Stomach smooth muscle (tissue), 2 donors: Measurements from ENCODE around the gene NOTCH2.
A peak's percentile ranks its signal among the peaks of the same experiment; 100 is the strongest.

Experiments used
- H3K27ac ChIP-seq: one replicate; pipeline ENCODE4 v1.7.0; 2013; ENCODE audit warnings: mild to moderate bottlenecking, low read length, inconsistent platforms
- H3K27me3 ChIP-seq, 2 donors: one replicate each; pipeline ENCODE4 v1.7.0; 2013; ENCODE audit warnings: low read length in 2 of 2; ENCODE audit not compliant: insufficient read depth in 2 of 2, control insufficient read depth in 1 of 2
- H3K36me3 ChIP-seq, 2 donors: one replicate each; pipeline ENCODE4 v1.7.0; 2013; ENCODE audit warnings: low read length in 2 of 2; ENCODE audit not compliant: control insufficient read depth in 2 of 2, insufficient read depth in 2 of 2
- H3K4me1 ChIP-seq: one replicate; pipeline ENCODE4 v1.7.0; 2013; ENCODE audit warnings: low read length; ENCODE audit not compliant: control insufficient read depth, insufficient read depth
- H3K4me3 ChIP-seq, 2 donors: one replicate each; pipeline ENCODE4 v1.7.0; 2013; ENCODE audit warnings: low read length in 2 of 2
- H3K9ac ChIP-seq, 2 donors: one replicate each; pipeline ENCODE4 v1.7.0; 2013; ENCODE audit warnings: low read length in 2 of 2, mild to moderate bottlenecking in 1 of 2
- H3K9me3 ChIP-seq, 2 donors: one replicate each; pipeline ENCODE4 v1.7.0; 2013; ENCODE audit warnings: low read length in 2 of 2; ENCODE audit not compliant: control insufficient read depth in 2 of 2
- donor health status: healthy.
- donor health status: Pancreatic carcinoma.

The NOTCH2 gene

GRCh38 chr1:119974013-119974412 lies 95.4 kb downstream of the NOTCH2 start:
- no peaks in the 10 kb centered on the region for H3K27me3 ChIP-seq
- H3K4me3 ChIP-seq = no peak overlapping the region
- H3K4me1 ChIP-seq = no peaks in the 10 kb centered on the region
- no peaks in the 10 kb centered on the region for H3K9me3 ChIP-seq
- H3K27ac ChIP-seq = no peak overlapping the region
- no peak overlapping the region for H3K9ac ChIP-seq
- peaks cover 7 to 12% of the 10 kb centered on the region in 2 donors for H3K36me3 ChIP-seq

- Histone ChIP-seq H3K4me1 (no peaks in the 10 kb centered on the region), H3K36me3 (peaks cover 12 to 22% of the 10 kb centered on the region in 2 donors)
Measured at GRCh38 chr1:119971710-119972570, 97.5 kb downstream of the NOTCH2 start.

GRCh38 chr1:119968601-119969000 lies 100.9 kb downstream of the NOTCH2 start:
- H3K4me1 ChIP-seq = peaks cover 6% of the 10 kb centered on the region

More at GRCh38 chr1:119971710-119972570, 97.5 kb downstream of the NOTCH2 start:
- Histone ChIP-seq H3K27ac (no peak overlapping the region), H3K27me3 (no peaks in the 10 kb centered on the region), H3K4me3 (no peak overlapping the region), H3K9me3 (no peaks in the 10 kb centered on the region), H3K9ac (no peak overlapping the region)

GRCh38 chr1:119968068-119968492 lies 101.4 kb downstream of the NOTCH2 start:
- no peak overlapping the region for H3K9ac ChIP-seq
- no peak overlapping the region for H3K27ac ChIP-seq
- H3K4me1 ChIP-seq = peaks cover 6% of the 10 kb centered on the region
- peaks cover 21 to 41% of the 10 kb centered on the region in 2 donors for H3K36me3 ChIP-seq
- H3K27me3 ChIP-seq = no peaks in the 10 kb centered on the region
- no peak overlapping the region for H3K4me3 ChIP-seq
- H3K9me3 ChIP-seq = no peaks in the 10 kb centered on the region

More at GRCh38 chr1:119968601-119969000, 100.9 kb downstream of the NOTCH2 start:
- Histone ChIP-seq H3K27me3 (no peaks in the 10 kb centered on the region), H3K27ac (no peak overlapping the region), H3K4me3 (no peak overlapping the region), H3K36me3 (peaks cover 18 to 36% of the 10 kb centered on the region in 2 donors), H3K9me3 (no peaks in the 10 kb centered on the region), H3K9ac (no peak overlapping the region)

- H3K4me1 ChIP-seq = peaks cover 6% of the 10 kb centered on the region
- H3K27me3 ChIP-seq = no peaks in the 10 kb centered on the region
- no peaks in the 10 kb centered on the region for H3K9me3 ChIP-seq
- no peak overlapping the region for H3K9ac ChIP-seq
- no peak overlapping the region for H3K4me3 ChIP-seq
- H3K36me3 ChIP-seq = peaks cover 27 to 36% of the 10 kb centered on the region in 2 donors
- no peak overlapping the region for H3K27ac ChIP-seq
Measured at GRCh38 chr1:119966681-119967080, 102.8 kb downstream of the NOTCH2 start.

- H3K27me3 ChIP-seq = no peaks in the 10 kb centered on the region
- H3K4me1 ChIP-seq = peaks cover 6% of the 10 kb centered on the region
- H3K36me3 ChIP-seq = peaks cover 27 to 36% of the 10 kb centered on the region in 2 donors
- H3K9me3 ChIP-seq = no peaks in the 10 kb centered on the region
- H3K27ac ChIP-seq = no peak overlapping the region
- H3K9ac ChIP-seq = no peak overlapping the region
- H3K4me3 ChIP-seq = no peak overlapping the region
Measured at GRCh38 chr1:119966020-119966419, 103.4 kb downstream of the NOTCH2 start.

GRCh38 chr1:119964673-119965363 lies 104.6 kb downstream of the NOTCH2 start:
- H3K27ac ChIP-seq = no peak overlapping the region
- no peaks in the 10 kb centered on the region for H3K9me3 ChIP-seq
- no peaks in the 10 kb centered on the region for H3K27me3 ChIP-seq
- no peak overlapping the region for H3K4me3 ChIP-seq
- peaks cover 6% of the 10 kb centered on the region for H3K4me1 ChIP-seq
- no peak overlapping the region for H3K9ac ChIP-seq
- H3K36me3 ChIP-seq = peaks cover 27 to 36% of the 10 kb centered on the region in 2 donors

GRCh38 chr1:119962296-119962968 lies 107.0 kb downstream of the NOTCH2 start:
- no peak overlapping the region for H3K9ac ChIP-seq
- no peaks in the 10 kb centered on the region for H3K27me3 ChIP-seq
- no peak overlapping the region for H3K4me3 ChIP-seq
- peaks cover 23 to 29% of the 10 kb centered on the region in 2 donors for H3K36me3 ChIP-seq
- no peaks in the 10 kb centered on the region for H3K9me3 ChIP-seq
- H3K4me1 ChIP-seq = peaks cover 6% of the 10 kb centered on the region
- peak overlapping the region; percentile 4 for H3K27ac ChIP-seq

GRCh38 chr1:119960501-119960900 lies 109.0 kb downstream of the NOTCH2 start:
- no peak overlapping the region for H3K27ac ChIP-seq

More at GRCh38 chr1:119960501-119960900, 109.0 kb downstream of the NOTCH2 start:
- H3K4me3 ChIP-seq = no peak overlapping the region
- peaks cover 11 to 23% of the 10 kb centered on the region in 2 donors for H3K36me3 ChIP-seq
- H3K9ac ChIP-seq = no peak overlapping the region
- peaks cover 6% of the 10 kb centered on the region for H3K4me1 ChIP-seq
- no peaks in the 10 kb centered on the region for H3K9me3 ChIP-seq
- H3K27me3 ChIP-seq = no peaks in the 10 kb centered on the region
